Prostate gland (tissue), 2 donors: ENCODE measurements around the gene FHL2. TPM values are rescaled to one million over a fixed set of nuclear protein-coding genes. Genes with fewer than 3 reads are reported as not detected.

ENCODE experiments used
- DNase-seq: peaks from one replicate; pipeline ENCODE4 v3.0.0-alpha.2; 2019; ENCODE audit warnings: low spot score
- H3K27ac ChIP-seq, 2 donors: fragments of 200-600 bp; sonication (generic); 2 replicates each; pipeline ENCODE4 v1.5.1; 2017 to 2019
- H3K27me3 ChIP-seq: fragments of 200-600 bp; sonication (generic); replicated peaks from 2 replicates; pipeline ENCODE4 v1.5.1; 2019; ENCODE audit not compliant: insufficient read depth
- H3K36me3 ChIP-seq, 2 donors: fragments of 200-600 bp; sonication (generic); 1 replicate in 1 of 2; 2 replicates in 1 of 2; pipeline versions ENCODE4 v1.5.1 to v1.8.1; 2017 to 2019
- H3K4me1 ChIP-seq: fragments of 200-600 bp; sonication (generic); replicated peaks from 2 replicates; pipeline ENCODE4 v1.5.1; 2019
- H3K4me3 ChIP-seq, 2 donors: fragments of 200-600 bp; sonication (generic); 2 replicates each; pipeline ENCODE4 v1.5.1; 2017 to 2019
- H3K9me3 ChIP-seq: fragments of 200-600 bp; sonication (generic); 2 replicates; pipeline ENCODE4 v1.5.1; 2017
- CTCF ChIP-seq, 4 experiments: fragments of 200-600 bp in 2 of 4; fragments of 450-650 bp in 2 of 4; sonication (generic) in 2 of 4; IDR thresholded peaks; 1 replicate in 3 of 4; 2 replicates in 1 of 4; pipeline ENCODE4 v1.5.1; 2016 to 2019; ENCODE audit warnings: antibody characterized with exemption in 4 of 4, mild to moderate bottlenecking in 2 of 4, moderate library complexity in 2 of 4
- POLR2A ChIP-seq: fragments of 450-650 bp; IDR thresholded peaks from one replicate; pipeline ENCODE4 v1.6.1; 2016; ENCODE audit warnings: antibody characterized with exemption, mild to moderate bottlenecking
- POLR2AphosphoS5 ChIP-seq: sonication (generic); formaldehyde crosslinking; IDR thresholded peaks from one replicate; pipeline ENCODE4 v1.6.1; 2017; ENCODE audit warnings: antibody characterized with exemption
- WGBS: methylation state at CpG from one replicate; pipeline ENCODE4 v1.1.5; 2018; 5-methylcytosine and 5-hydroxymethylcytosine counted together
- intact Hi-C: fragments of 100-400 bp; cut with DNase I; formaldehyde crosslinking; loops from one replicate; pipeline ENCODE4 v1.14.2; 2022
- total RNA-seq, 2 donors: library from RNA; depleted of rRNA; stranded (reverse); fragments of >200 nt; gene quantifications; one replicate each; pipeline ENCODE4 v1.1.0, GENCODE V29; 2016

The FHL2 gene
- total RNA-seq, 2 donors from 2014 or later: 132 to 250 TPM

GRCh38 chr2:105371810-105372209, 27.0 kb downstream of the FHL2 start:
- Histone ChIP-seq H3K9me3 (no peaks in the 10 kb centered on the region), H3K27ac (no peak overlapping the region), H3K36me3 (no peaks in the 10 kb centered on the region), H3K4me3 (no peak overlapping the region), H3K27me3 (no peaks in the 10 kb centered on the region), H3K4me1 (peaks cover 8% of the 10 kb centered on the region)
- no peak for DNase-seq
- TF ChIP-seq POLR2A (no peak), CTCF (IDR thresholded peaks at IDR 0.05) (no peak), POLR2AphosphoS5 (no peak)
- 69% methylated on average over 4 of the region's 4 CpGs for WGBS
- intact Hi-C loops: loop anchor here (2.0 to 5.0 kb wide), 2 partner anchors 40 to 149 kb away; no protein-coding TSS in a partner anchor

- no peak overlapping the region for H3K4me3 ChIP-seq
- 89% methylated on average over 10 of the region's 10 CpGs for WGBS
- H3K27me3 ChIP-seq: no peaks in the 10 kb centered on the region
- no peak for DNase-seq
- H3K36me3 ChIP-seq: no peaks in the 10 kb centered on the region
- intact Hi-C loops: loop anchor here (2.0 to 5.0 kb wide), 2 partner anchors 41 to 150 kb away; no protein-coding TSS in a partner anchor
- no peak overlapping the region for H3K27ac ChIP-seq
- H3K4me1 ChIP-seq: peaks cover 8% of the 10 kb centered on the region
- no peaks in the 10 kb centered on the region for H3K9me3 ChIP-seq
- TF ChIP-seq POLR2A (no peak), CTCF (IDR thresholded peaks at IDR 0.05) (no peak), POLR2AphosphoS5 (no peak)
Observed at GRCh38 chr2:105371156-105371555, 27.7 kb downstream of the FHL2 start.

GRCh38 chr2:105369777-105370690, 28.8 kb downstream of the FHL2 start:
- Histone ChIP-seq H3K9me3 (no peaks in the 10 kb centered on the region), H3K4me1 (peaks cover 8% of the 10 kb centered on the region), H3K27me3 (no peaks in the 10 kb centered on the region), H3K36me3 (no peaks in the 10 kb centered on the region), H3K4me3 (no peak overlapping the region), H3K27ac (peak overlapping the region in 1 of 2 donors; percentile 30)
- TF ChIP-seq POLR2AphosphoS5: peak; percentile 75
- no peak for TF ChIP-seq POLR2A
- peak; percentile 69 to 96 (median 92) for TF ChIP-seq CTCF (IDR thresholded peaks at IDR 0.05)
- intact Hi-C loops: loop anchor here (2.0 to 5.0 kb wide), 2 partner anchors 42 to 151 kb away; no protein-coding TSS in a partner anchor
- peak; percentile 90 for DNase-seq
- WGBS: 43% methylated on average over 30 of the region's 30 CpGs

- H3K9me3 ChIP-seq: no peaks in the 10 kb centered on the region
- intact Hi-C loops: no loop called here
- no peak for DNase-seq
- H3K4me3 ChIP-seq: no peak overlapping the region
- TF ChIP-seq POLR2A (no peak), POLR2AphosphoS5 (peak; percentile 12)
- 56% methylated on average over 8 of the region's 8 CpGs for WGBS
- peaks cover 7% of the 10 kb centered on the region for H3K4me1 ChIP-seq
- H3K27me3 ChIP-seq: no peaks in the 10 kb centered on the region
- peak overlapping the region in 1 of 2 donors; percentile 3 for H3K27ac ChIP-seq
- H3K36me3 ChIP-seq: no peaks in the 10 kb centered on the region
Observed at GRCh38 chr2:105368759-105369408, 30.0 kb downstream of the FHL2 start.

GRCh38 chr2:105365206-105365605, 33.6 kb downstream of the FHL2 start:
- WGBS: 71% methylated on average over 3 of the region's 3 CpGs
- intact Hi-C loops: no loop called here
- H3K27ac ChIP-seq: no peak overlapping the region
- DNase-seq: no peak
- no peaks in the 10 kb centered on the region for H3K9me3 ChIP-seq
- no peaks in the 10 kb centered on the region for H3K36me3 ChIP-seq
- H3K27me3 ChIP-seq: no peaks in the 10 kb centered on the region
- H3K4me1 ChIP-seq: no peaks in the 10 kb centered on the region
- TF ChIP-seq POLR2AphosphoS5 (no peak), POLR2A (no peak), CTCF (IDR thresholded peaks at IDR 0.05) (no peak)
- H3K4me3 ChIP-seq: no peak overlapping the region
